ENCODE data around the gene KDM1B.

DNA sequence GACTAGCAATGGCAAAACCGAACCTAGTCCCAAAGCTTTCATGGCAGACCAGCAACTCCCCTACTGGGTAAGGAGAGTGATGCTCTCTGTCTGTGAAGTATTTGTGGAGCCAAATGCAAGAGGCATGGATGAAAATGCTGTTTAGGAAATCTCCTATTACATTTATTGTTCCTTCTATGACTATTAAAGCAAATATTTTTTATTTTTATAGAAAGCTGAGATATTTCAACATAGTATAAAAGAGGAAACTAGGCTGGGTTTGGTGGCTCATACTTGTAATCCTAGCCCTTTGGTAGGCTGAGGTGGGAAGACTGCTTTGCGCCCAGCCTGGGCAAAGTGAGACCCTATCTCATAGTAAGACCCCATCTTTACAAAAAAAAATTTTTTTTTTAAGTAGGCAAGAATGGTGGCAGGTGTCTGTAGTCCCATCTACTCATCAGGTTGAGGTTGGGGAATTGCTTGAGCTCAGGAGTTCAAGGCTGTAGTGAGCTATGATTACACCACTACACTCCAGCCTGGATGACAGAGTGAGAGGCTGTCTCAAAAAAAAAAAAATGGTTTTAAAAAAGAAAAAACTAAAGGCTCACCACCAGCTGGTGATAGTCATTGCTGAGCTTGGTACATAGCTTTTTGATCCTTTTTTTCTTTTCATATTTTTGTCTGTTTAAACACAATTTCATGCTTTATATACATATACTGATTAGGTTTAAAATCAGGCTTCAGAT lies 11.3 kb downstream of the KDM1B start:
- TF ChIP-seq, protein P1, sequence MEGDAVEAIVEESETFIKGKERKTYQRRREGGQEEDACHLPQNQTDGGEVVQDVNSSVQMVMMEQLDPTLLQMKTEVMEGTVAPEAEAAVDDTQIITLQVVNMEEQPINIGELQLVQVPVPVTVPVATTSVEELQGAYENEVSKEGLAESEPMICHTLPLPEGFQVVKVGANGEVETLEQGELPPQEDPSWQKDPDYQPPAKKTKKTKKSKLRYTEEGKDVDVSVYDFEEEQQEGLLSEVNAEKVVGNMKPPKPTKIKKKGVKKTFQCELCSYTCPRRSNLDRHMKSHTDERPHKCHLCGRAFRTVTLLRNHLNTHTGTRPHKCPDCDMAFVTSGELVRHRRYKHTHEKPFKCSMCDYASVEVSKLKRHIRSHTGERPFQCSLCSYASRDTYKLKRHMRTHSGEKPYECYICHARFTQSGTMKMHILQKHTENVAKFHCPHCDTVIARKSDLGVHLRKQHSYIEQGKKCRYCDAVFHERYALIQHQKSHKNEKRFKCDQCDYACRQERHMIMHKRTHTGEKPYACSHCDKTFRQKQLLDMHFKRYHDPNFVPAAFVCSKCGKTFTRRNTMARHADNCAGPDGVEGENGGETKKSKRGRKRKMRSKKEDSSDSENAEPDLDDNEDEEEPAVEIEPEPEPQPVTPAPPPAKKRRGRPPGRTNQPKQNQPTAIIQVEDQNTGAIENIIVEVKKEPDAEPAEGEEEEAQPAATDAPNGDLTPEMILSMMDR (IDR thresholded peaks at IDR 0.05): no peak
- TF ChIP-seq EP300 (IDR thresholded peaks at IDR 0.05) (no peak), POLR2A (IDR thresholded peaks at IDR 0.05) (no peak), POLR2AphosphoS5 (IDR thresholded peaks at IDR 0.05) (no peak)

Measured in upper lobe of left lung (tissue), 4 donors.